ENCODE results near the gene MAST2.

MAST2 gene

GRCh38 chr1:46070164-46070814, 266.9 kb downstream of the MAST2 start:
- Histone ChIP-seq H3K36me3 (replicated peaks in 1 of 2; ENCODE audit: control insufficient read depth in 2 of 2, insufficient read depth in 2 of 2, low read length in 2 of 2) (peaks cover 18 to 94% of the 10 kb centered on the region in 2 donors), H3K4me3 (ENCODE audit: low read length in 2 of 2) (no peak overlapping the region)

GRCh38 chr1:46072975-46073374, 269.6 kb downstream of the MAST2 start:
- H2AFZ ChIP-seq (ENCODE audit: low read length) = no peak overlapping the region
- H3K36me3 ChIP-seq (replicated peaks in 1 of 2; ENCODE audit: control insufficient read depth in 2 of 2, insufficient read depth in 2 of 2, low read length in 2 of 2) = peaks cover 17 to 95% of the 10 kb centered on the region in 2 donors

More at GRCh38 chr1:46070164-46070814, 266.9 kb downstream of the MAST2 start:
- DNase-seq (ENCODE audit: low spot score) = no peak
- Histone ChIP-seq H4K91ac (ENCODE audit: low read depth, low read length, poor library complexity) (no peak overlapping the region), H4K8ac (ENCODE audit: low read depth, low read length) (no peak overlapping the region), H3K27ac (replicated peaks; ENCODE audit: low read length) (no peak overlapping the region), H3K23ac (ENCODE audit: low read depth, low read length, poor library complexity) (no peak overlapping the region), H2BK5ac (ENCODE audit: low read length) (no peak overlapping the region), H3K9me3 (replicated peaks in 1 of 2; ENCODE audit: control insufficient read depth in 2 of 2, insufficient read depth in 1 of 2, low read depth in 1 of 2, low read length in 2 of 2) (no peaks in the 10 kb centered on the region), H2AFZ (ENCODE audit: low read length) (no peak overlapping the region), H3K27me3 (ENCODE audit: control insufficient read depth in 3 of 3, insufficient read depth in 3 of 3, low read depth in 1 of 3, low read length in 3 of 3) (no peaks in the 10 kb centered on the region), H2AK5ac (ENCODE audit: low read depth, low read length) (no peak overlapping the region), H3K4ac (ENCODE audit: low read length) (no peak overlapping the region), H3K4me1 (ENCODE audit: control insufficient read depth in 2 of 2, insufficient read depth in 1 of 2, low read depth in 1 of 2, low read length in 2 of 2) (peaks cover 0 to 2% of the 10 kb centered on the region in 2 donors), H2BK120ac (ENCODE audit: low read depth, low read length) (no peak overlapping the region), H2BK12ac (ENCODE audit: low read length) (no peak overlapping the region), H3K79me1 (ENCODE audit: low read depth, low read length) (peaks cover 3% of the 10 kb centered on the region), H3K18ac (ENCODE audit: low read length) (no peak overlapping the region), H3K14ac (ENCODE audit: low read length) (no peak overlapping the region), H3K9ac (ENCODE audit: low read depth, low read length, poor library complexity) (no peak overlapping the region), H3K4me2 (ENCODE audit: insufficient read depth, low read length, poor library complexity, severe bottlenecking) (no peak overlapping the region), H2BK15ac (ENCODE audit: low read length) (no peak overlapping the region)
- WGBS, 2 donors (ENCODE audit: extremely low coverage in 2 of 2, insufficient read length in 2 of 2, insufficient replicate concordance in 1 of 2) = no CpG with 5 or more reads among the region's 6 CpGs

GRCh38 chr1:46076343-46076742, 272.9 kb downstream of the MAST2 start:
- H2BK15ac ChIP-seq (ENCODE audit: low read length) = no peak overlapping the region
- H3K14ac ChIP-seq (ENCODE audit: low read length) = no peak overlapping the region
- H3K4ac ChIP-seq (ENCODE audit: low read length) = no peak overlapping the region
- H2BK5ac ChIP-seq (ENCODE audit: low read length) = no peak overlapping the region
- no peak overlapping the region for H2BK12ac ChIP-seq (ENCODE audit: low read length)
- H3K27ac ChIP-seq (replicated peaks; ENCODE audit: low read length) = no peak overlapping the region
- no peak overlapping the region for H4K8ac ChIP-seq (ENCODE audit: low read depth, low read length)
- H3K4me3 ChIP-seq (ENCODE audit: low read length in 2 of 2) = no peak overlapping the region
- H3K79me1 ChIP-seq (ENCODE audit: low read depth, low read length) = peaks cover 6% of the 10 kb centered on the region
- WGBS, 2 donors (ENCODE audit: extremely low coverage in 2 of 2, insufficient read length in 2 of 2, insufficient replicate concordance in 1 of 2) = no CpG with 5 or more reads among the region's 2 CpGs
- no peak overlapping the region for H2AK5ac ChIP-seq (ENCODE audit: low read depth, low read length)
- H2AFZ ChIP-seq (ENCODE audit: low read length) = no peak overlapping the region
- peaks cover 11 to 90% of the 10 kb centered on the region in 2 donors for H3K36me3 ChIP-seq (replicated peaks in 1 of 2; ENCODE audit: control insufficient read depth in 2 of 2, insufficient read depth in 2 of 2, low read length in 2 of 2)
- no peak overlapping the region for H4K91ac ChIP-seq (ENCODE audit: low read depth, low read length, poor library complexity)
- H3K27me3 ChIP-seq (ENCODE audit: control insufficient read depth in 3 of 3, insufficient read depth in 3 of 3, low read depth in 1 of 3, low read length in 3 of 3) = no peaks in the 10 kb centered on the region
- no peak overlapping the region for H2BK120ac ChIP-seq (ENCODE audit: low read depth, low read length)
- no peaks in the 10 kb centered on the region for H3K9me3 ChIP-seq (replicated peaks in 1 of 2; ENCODE audit: control insufficient read depth in 2 of 2, insufficient read depth in 1 of 2, low read depth in 1 of 2, low read length in 2 of 2)
- H3K18ac ChIP-seq (ENCODE audit: low read length) = no peak overlapping the region
- DNase-seq (ENCODE audit: low spot score) = no peak
- no peak overlapping the region for H3K9ac ChIP-seq (ENCODE audit: low read depth, low read length, poor library complexity)
- H3K4me2 ChIP-seq (ENCODE audit: insufficient read depth, low read length, poor library complexity, severe bottlenecking) = no peak overlapping the region
- no peak overlapping the region for H3K23ac ChIP-seq (ENCODE audit: low read depth, low read length, poor library complexity)
- peaks cover 0 to 4% of the 10 kb centered on the region in 2 donors for H3K4me1 ChIP-seq (ENCODE audit: control insufficient read depth in 2 of 2, insufficient read depth in 1 of 2, low read depth in 1 of 2, low read length in 2 of 2)

More at GRCh38 chr1:46072975-46073374, 269.6 kb downstream of the MAST2 start:
- H3K27ac ChIP-seq (replicated peaks; ENCODE audit: low read length) = no peak overlapping the region
- H2BK5ac ChIP-seq (ENCODE audit: low read length) = no peak overlapping the region
- H3K79me1 ChIP-seq (ENCODE audit: low read depth, low read length) = peaks cover 3% of the 10 kb centered on the region
- DNase-seq (ENCODE audit: low spot score) = no peak
- WGBS, 2 donors (ENCODE audit: extremely low coverage in 2 of 2, insufficient read length in 2 of 2, insufficient replicate concordance in 1 of 2) = no CpG with 5 or more reads among the region's 1 CpG
- no peak overlapping the region for H2BK15ac ChIP-seq (ENCODE audit: low read length)
- no peak overlapping the region for H3K4me3 ChIP-seq (ENCODE audit: low read length in 2 of 2)
- H3K4ac ChIP-seq (ENCODE audit: low read length) = no peak overlapping the region
- no peak overlapping the region for H3K23ac ChIP-seq (ENCODE audit: low read depth, low read length, poor library complexity)
- no peaks in the 10 kb centered on the region for H3K9me3 ChIP-seq (replicated peaks in 1 of 2; ENCODE audit: control insufficient read depth in 2 of 2, insufficient read depth in 1 of 2, low read depth in 1 of 2, low read length in 2 of 2)
- no peak overlapping the region for H3K4me2 ChIP-seq (ENCODE audit: insufficient read depth, low read length, poor library complexity, severe bottlenecking)
- no peak overlapping the region for H3K14ac ChIP-seq (ENCODE audit: low read length)
- H4K91ac ChIP-seq (ENCODE audit: low read depth, low read length, poor library complexity) = no peak overlapping the region
- no peak overlapping the region for H3K18ac ChIP-seq (ENCODE audit: low read length)
- H2BK120ac ChIP-seq (ENCODE audit: low read depth, low read length) = no peak overlapping the region
- H2BK12ac ChIP-seq (ENCODE audit: low read length) = no peak overlapping the region
- no peaks in the 10 kb centered on the region for H3K27me3 ChIP-seq (ENCODE audit: control insufficient read depth in 3 of 3, insufficient read depth in 3 of 3, low read depth in 1 of 3, low read length in 3 of 3)
- peaks cover 0 to 2% of the 10 kb centered on the region in 2 donors for H3K4me1 ChIP-seq (ENCODE audit: control insufficient read depth in 2 of 2, insufficient read depth in 1 of 2, low read depth in 1 of 2, low read length in 2 of 2)
- no peak overlapping the region for H4K8ac ChIP-seq (ENCODE audit: low read depth, low read length)
- H2AK5ac ChIP-seq (ENCODE audit: low read depth, low read length) = no peak overlapping the region
- H3K9ac ChIP-seq (ENCODE audit: low read depth, low read length, poor library complexity) = no peak overlapping the region

- H3K4me2 ChIP-seq (ENCODE audit: insufficient read depth, low read length, poor library complexity, severe bottlenecking) = no peak overlapping the region
- H3K27me3 ChIP-seq (ENCODE audit: control insufficient read depth in 3 of 3, insufficient read depth in 3 of 3, low read depth in 1 of 3, low read length in 3 of 3) = no peaks in the 10 kb centered on the region
- H4K8ac ChIP-seq (ENCODE audit: low read depth, low read length) = no peak overlapping the region
- no peak overlapping the region for H4K91ac ChIP-seq (ENCODE audit: low read depth, low read length, poor library complexity)
- H2AFZ ChIP-seq (ENCODE audit: low read length) = no peak overlapping the region
- H3K27ac ChIP-seq (replicated peaks; ENCODE audit: low read length) = no peak overlapping the region
- H3K4ac ChIP-seq (ENCODE audit: low read length) = no peak overlapping the region
- no peak overlapping the region for H2BK15ac ChIP-seq (ENCODE audit: low read length)
- no peak for DNase-seq (ENCODE audit: low spot score)
- H2BK120ac ChIP-seq (ENCODE audit: low read depth, low read length) = no peak overlapping the region
- WGBS, 2 donors (ENCODE audit: extremely low coverage in 2 of 2, insufficient read length in 2 of 2, insufficient replicate concordance in 1 of 2) = no CpG with 5 or more reads among the region's 4 CpGs
- no peak overlapping the region for H3K23ac ChIP-seq (ENCODE audit: low read depth, low read length, poor library complexity)
- no peak overlapping the region for H3K14ac ChIP-seq (ENCODE audit: low read length)
- H3K18ac ChIP-seq (ENCODE audit: low read length) = no peak overlapping the region
- H2BK12ac ChIP-seq (ENCODE audit: low read length) = no peak overlapping the region
- H2AK5ac ChIP-seq (ENCODE audit: low read depth, low read length) = no peak overlapping the region
- H3K79me1 ChIP-seq (ENCODE audit: low read depth, low read length) = peaks cover 9% of the 10 kb centered on the region
- H3K36me3 ChIP-seq (replicated peaks in 1 of 2; ENCODE audit: control insufficient read depth in 2 of 2, insufficient read depth in 2 of 2, low read length in 2 of 2) = peaks cover 13 to 88% of the 10 kb centered on the region in 2 donors
- H2BK5ac ChIP-seq (ENCODE audit: low read length) = no peak overlapping the region
- no peak overlapping the region for H3K9ac ChIP-seq (ENCODE audit: low read depth, low read length, poor library complexity)
- H3K9me3 ChIP-seq (replicated peaks in 1 of 2; ENCODE audit: control insufficient read depth in 2 of 2, insufficient read depth in 1 of 2, low read depth in 1 of 2, low read length in 2 of 2) = no peaks in the 10 kb centered on the region
- H3K4me1 ChIP-seq (ENCODE audit: control insufficient read depth in 2 of 2, insufficient read depth in 1 of 2, low read depth in 1 of 2, low read length in 2 of 2) = peaks cover 0 to 4% of the 10 kb centered on the region in 2 donors
- no peak overlapping the region for H3K4me3 ChIP-seq (ENCODE audit: low read length in 2 of 2)
Observed at GRCh38 chr1:46077644-46078043, 274.2 kb downstream of the MAST2 start.
